ENCODE results near the gene KATNB1.

The KATNB1 gene

DNA sequence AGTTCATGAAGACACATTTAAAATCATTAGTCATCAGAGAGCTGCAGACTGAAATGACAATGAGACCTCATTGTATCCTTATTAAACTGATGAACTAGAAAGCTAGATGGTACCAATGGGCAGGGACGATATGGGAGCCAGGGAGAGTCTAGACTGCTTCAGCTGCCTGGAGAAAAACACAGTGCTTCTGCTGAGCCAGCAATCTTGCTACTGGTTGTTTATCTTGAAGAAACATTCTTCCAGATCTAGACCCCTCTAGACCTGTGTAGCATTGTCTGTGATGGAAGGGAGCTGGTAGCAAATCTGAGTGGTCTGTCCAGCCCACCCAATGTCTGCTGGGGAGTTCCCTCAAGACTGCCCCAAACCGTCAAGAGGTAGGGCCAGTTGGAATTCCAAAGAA lies 42.9 kb upstream of the KATNB1 start:
- no peak for ATAC-seq
- TF ChIP-seq TOX (CRISPR knock-in tag; IDR thresholded peaks at IDR 0.05; ENCODE audit: borderline replicate concordance): no peak
- TF ChIP-seq ISL1 (CRISPR knock-in tag; IDR thresholded peaks at IDR 0.05): no peak
- TF ChIP-seq, protein P1, sequence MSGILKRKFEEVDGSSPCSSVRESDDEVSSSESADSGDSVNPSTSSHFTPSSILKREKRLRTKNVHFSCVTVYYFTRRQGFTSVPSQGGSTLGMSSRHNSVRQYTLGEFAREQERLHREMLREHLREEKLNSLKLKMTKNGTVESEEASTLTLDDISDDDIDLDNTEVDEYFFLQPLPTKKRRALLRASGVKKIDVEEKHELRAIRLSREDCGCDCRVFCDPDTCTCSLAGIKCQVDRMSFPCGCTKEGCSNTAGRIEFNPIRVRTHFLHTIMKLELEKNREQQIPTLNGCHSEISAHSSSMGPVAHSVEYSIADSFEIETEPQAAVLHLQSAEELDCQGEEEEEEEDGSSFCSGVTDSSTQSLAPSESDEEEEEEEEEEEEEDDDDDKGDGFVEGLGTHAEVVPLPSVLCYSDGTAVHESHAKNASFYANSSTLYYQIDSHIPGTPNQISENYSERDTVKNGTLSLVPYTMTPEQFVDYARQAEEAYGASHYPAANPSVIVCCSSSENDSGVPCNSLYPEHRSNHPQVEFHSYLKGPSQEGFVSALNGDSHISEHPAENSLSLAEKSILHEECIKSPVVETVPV (CRISPR knock-in tag; IDR thresholded peaks at IDR 0.05): no peak
- TF ChIP-seq, protein P2, sequence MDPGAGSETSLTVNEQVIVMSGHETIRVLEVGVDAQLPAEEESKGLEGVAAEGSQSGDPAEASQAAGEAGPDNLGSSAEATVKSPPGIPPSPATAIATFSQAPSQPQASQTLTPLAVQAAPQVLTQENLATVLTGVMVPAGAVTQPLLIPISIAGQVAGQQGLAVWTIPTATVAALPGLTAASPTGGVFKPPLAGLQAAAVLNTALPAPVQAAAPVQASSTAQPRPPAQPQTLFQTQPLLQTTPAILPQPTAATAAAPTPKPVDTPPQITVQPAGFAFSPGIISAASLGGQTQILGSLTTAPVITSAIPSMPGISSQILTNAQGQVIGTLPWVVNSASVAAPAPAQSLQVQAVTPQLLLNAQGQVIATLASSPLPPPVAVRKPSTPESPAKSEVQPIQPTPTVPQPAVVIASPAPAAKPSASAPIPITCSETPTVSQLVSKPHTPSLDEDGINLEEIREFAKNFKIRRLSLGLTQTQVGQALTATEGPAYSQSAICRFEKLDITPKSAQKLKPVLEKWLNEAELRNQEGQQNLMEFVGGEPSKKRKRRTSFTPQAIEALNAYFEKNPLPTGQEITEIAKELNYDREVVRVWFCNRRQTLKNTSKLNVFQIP (CRISPR knock-in tag; IDR thresholded peaks at IDR 0.05; ENCODE audit: borderline replicate concordance, low read depth): no peak
- no peak for TF ChIP-seq ZNF565 (CRISPR knock-in tag; conservative IDR thresholded peaks at IDR 0.05; ENCODE audit: low read depth)
- TF ChIP-seq ZC3H10 (CRISPR knock-in tag; IDR thresholded peaks at IDR 0.05): no peak
- no peak for TF ChIP-seq ZNF70 (CRISPR knock-in tag; IDR thresholded peaks at IDR 0.05)

DNA sequence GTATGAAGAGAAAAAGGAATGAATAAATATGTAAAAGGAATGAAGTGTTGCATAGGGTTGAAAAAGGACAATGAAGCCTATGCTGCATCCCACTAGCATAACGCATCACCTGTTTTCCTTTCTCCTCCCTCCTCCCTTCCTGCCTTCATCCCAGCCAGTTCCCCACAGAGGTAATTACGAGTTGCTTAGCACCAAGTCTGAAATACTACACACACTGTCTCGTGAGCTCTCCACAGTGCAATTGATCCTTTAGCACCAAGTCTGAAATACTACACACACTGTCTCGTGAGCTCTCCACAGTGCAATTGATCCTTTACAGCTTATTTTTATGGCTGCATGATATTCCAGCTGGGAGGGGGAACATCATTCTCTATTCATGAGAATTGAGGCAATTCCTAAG lies 42.0 kb upstream of the KATNB1 start:
- no peak for TF ChIP-seq ISL1 (CRISPR knock-in tag; IDR thresholded peaks at IDR 0.05)
- TF ChIP-seq PPARA (CRISPR knock-in tag; IDR thresholded peaks at IDR 0.05; ENCODE audit: borderline replicate concordance): no peak
- TF ChIP-seq ZC3H10 (CRISPR knock-in tag; IDR thresholded peaks at IDR 0.05): no peak
- TF ChIP-seq ARNTL (CRISPR knock-in tag; IDR thresholded peaks at IDR 0.05; ENCODE audit: borderline replicate concordance, low read depth): no peak
- TF ChIP-seq GLIS3 (CRISPR knock-in tag; IDR thresholded peaks at IDR 0.05): no peak
- TF ChIP-seq ZFP30 (CRISPR knock-in tag; IDR thresholded peaks at IDR 0.05): no peak
- TF ChIP-seq, protein P1 (CRISPR knock-in tag; IDR thresholded peaks at IDR 0.05): no peak
- no peak for TF ChIP-seq ZNF8 (CRISPR knock-in tag; IDR thresholded peaks at IDR 0.05)
- TF ChIP-seq, protein P3, sequence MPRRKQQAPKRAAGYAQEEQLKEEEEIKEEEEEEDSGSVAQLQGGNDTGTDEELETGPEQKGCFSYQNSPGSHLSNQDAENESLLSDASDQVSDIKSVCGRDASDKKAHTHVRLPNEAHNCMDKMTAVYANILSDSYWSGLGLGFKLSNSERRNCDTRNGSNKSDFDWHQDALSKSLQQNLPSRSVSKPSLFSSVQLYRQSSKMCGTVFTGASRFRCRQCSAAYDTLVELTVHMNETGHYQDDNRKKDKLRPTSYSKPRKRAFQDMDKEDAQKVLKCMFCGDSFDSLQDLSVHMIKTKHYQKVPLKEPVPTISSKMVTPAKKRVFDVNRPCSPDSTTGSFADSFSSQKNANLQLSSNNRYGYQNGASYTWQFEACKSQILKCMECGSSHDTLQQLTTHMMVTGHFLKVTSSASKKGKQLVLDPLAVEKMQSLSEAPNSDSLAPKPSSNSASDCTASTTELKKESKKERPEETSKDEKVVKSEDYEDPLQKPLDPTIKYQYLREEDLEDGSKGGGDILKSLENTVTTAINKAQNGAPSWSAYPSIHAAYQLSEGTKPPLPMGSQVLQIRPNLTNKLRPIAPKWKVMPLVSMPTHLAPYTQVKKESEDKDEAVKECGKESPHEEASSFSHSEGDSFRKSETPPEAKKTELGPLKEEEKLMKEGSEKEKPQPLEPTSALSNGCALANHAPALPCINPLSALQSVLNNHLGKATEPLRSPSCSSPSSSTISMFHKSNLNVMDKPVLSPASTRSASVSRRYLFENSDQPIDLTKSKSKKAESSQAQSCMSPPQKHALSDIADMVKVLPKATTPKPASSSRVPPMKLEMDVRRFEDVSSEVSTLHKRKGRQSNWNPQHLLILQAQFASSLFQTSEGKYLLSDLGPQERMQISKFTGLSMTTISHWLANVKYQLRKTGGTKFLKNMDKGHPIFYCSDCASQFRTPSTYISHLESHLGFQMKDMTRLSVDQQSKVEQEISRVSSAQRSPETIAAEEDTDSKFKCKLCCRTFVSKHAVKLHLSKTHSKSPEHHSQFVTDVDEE (CRISPR knock-in tag; IDR thresholded peaks at IDR 0.05): no peak
- no peak for TF ChIP-seq SNAI2 (CRISPR knock-in tag; IDR thresholded peaks at IDR 0.05)
- TF ChIP-seq ZFP3 (CRISPR knock-in tag; IDR thresholded peaks at IDR 0.05): no peak
- TF ChIP-seq, protein P4, sequence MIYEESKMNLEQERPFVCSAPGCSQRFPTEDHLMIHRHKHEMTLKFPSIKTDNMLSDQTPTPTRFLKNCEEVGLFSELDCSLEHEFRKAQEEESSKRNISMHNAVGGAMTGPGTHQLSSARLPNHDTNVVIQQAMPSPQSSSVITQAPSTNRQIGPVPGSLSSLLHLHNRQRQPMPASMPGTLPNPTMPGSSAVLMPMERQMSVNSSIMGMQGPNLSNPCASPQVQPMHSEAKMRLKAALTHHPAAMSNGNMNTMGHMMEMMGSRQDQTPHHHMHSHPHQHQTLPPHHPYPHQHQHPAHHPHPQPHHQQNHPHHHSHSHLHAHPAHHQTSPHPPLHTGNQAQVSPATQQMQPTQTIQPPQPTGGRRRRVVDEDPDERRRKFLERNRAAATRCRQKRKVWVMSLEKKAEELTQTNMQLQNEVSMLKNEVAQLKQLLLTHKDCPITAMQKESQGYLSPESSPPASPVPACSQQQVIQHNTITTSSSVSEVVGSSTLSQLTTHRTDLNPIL (CRISPR knock-in tag; IDR thresholded peaks at IDR 0.05; ENCODE audit: low read depth): no peak
- ATAC-seq: no peak

DNA sequence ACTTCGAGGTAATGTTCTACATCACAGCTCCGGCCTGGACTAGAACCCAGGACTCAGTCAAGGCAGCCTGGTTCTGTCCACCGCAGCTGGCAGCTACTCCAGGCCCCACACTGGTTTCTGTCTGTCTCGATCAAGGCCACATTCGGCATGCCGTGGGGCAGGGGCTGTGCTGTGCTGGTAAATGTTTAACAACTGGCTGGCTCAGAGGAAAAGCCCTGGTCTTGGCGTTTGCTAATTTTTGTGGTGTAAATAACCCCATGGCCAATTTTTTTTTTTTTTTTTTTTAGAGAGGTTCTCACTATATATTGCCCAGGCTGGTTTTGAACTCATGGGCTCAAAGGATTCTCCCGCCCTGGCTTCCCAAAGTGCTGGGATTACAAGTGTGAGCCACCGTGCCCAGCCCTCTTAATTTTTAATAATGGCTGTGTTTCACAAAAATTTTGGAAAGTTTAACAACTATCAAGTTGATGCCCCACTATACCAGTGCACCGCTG lies 41.3 kb upstream of the KATNB1 start:
- no peak for ATAC-seq
- TF ChIP-seq, protein P4 (CRISPR knock-in tag; IDR thresholded peaks at IDR 0.05; ENCODE audit: low read depth): no peak
- TF ChIP-seq BACH2 (CRISPR knock-in tag; IDR thresholded peaks at IDR 0.05; ENCODE audit: borderline replicate concordance) (no peak), ZNF8 (CRISPR knock-in tag; IDR thresholded peaks at IDR 0.05) (no peak), ZFP30 (CRISPR knock-in tag; IDR thresholded peaks at IDR 0.05) (no peak), GLIS3 (CRISPR knock-in tag; IDR thresholded peaks at IDR 0.05) (no peak), CSDC2 (CRISPR knock-in tag; IDR thresholded peaks at IDR 0.05) (no peak), TCF4 (CRISPR knock-in tag; IDR thresholded peaks at IDR 0.05; ENCODE audit: borderline replicate concordance) (no peak), ESRRG (CRISPR knock-in tag; IDR thresholded peaks at IDR 0.05) (no peak), SNAI2 (CRISPR knock-in tag; IDR thresholded peaks at IDR 0.05) (no peak), ZNF70 (CRISPR knock-in tag; IDR thresholded peaks at IDR 0.05) (no peak), ZFP3 (CRISPR knock-in tag; IDR thresholded peaks at IDR 0.05) (no peak)
- TF ChIP-seq, protein P3 (CRISPR knock-in tag; IDR thresholded peaks at IDR 0.05): no peak
